Neural cell (in vitro differentiated cells): Measurements from ENCODE around the gene GSDMA. TPM values are rescaled to one million over a fixed set of nuclear protein-coding genes. Genes with fewer than 3 reads are reported as not detected.

Experiments
- H2AFZ ChIP-seq: fragments of 200-600, 300-800 bp; sonication (generic), shearing (Covaris generic); 2 replicates; pipeline ENCODE4 v1.6.0; 2014; ENCODE audit warnings: low read depth, mild to moderate bottlenecking, antibody characterized with exemption, low read length, moderate library complexity
- H3F3A ChIP-seq: fragments of 200-600 bp; shearing (Covaris generic); 2 replicates; pipeline ENCODE4 v1.6.1; 2016; ENCODE audit warnings: mild to moderate bottlenecking, moderate library complexity, mixed read lengths, antibody characterized with exemption, low read length; ENCODE audit not compliant: insufficient read depth, poor library complexity, severe bottlenecking
- H3K27ac ChIP-seq: fragments of 200-600, 300-800 bp; sonication (generic), shearing (Covaris generic); 2 replicates; pipeline ENCODE4 v1.5.1; 2014; ENCODE audit warnings: mild to moderate bottlenecking, low read length, moderate library complexity
- H3K27me3 ChIP-seq: fragments of 300-800, 200-600 bp; sonication (generic), shearing (Covaris generic); 2 replicates; pipeline ENCODE4 v1.6.0; 2014; ENCODE audit warnings: mild to moderate bottlenecking, low read depth, low read length, moderate library complexity; ENCODE audit not compliant: insufficient read depth
- H3K36me3 ChIP-seq: fragments of 300-800, 200-600 bp; sonication (generic), shearing (Covaris generic); 2 replicates; pipeline ENCODE4 v1.5.1; 2014; ENCODE audit warnings: mild to moderate bottlenecking, antibody characterized with exemption, low read length, moderate library complexity; ENCODE audit not compliant: insufficient read depth
- H3K4me2 ChIP-seq: fragments of 300-800, 200-600 bp; sonication (generic), shearing (Covaris generic); 2 replicates; pipeline ENCODE4 v1.6.0; 2014; ENCODE audit warnings: mild to moderate bottlenecking, low read length
- H3K4me3 ChIP-seq: fragments of 300-800, 200-600 bp; sonication (generic), shearing (Covaris generic); 2 replicates; pipeline ENCODE4 v1.5.1; 2014; ENCODE audit warnings: mild to moderate bottlenecking, low read length, moderate library complexity
- H3K79me2 ChIP-seq: fragments of 200-600 bp; shearing (Covaris generic); replicated peaks from 2 replicates; pipeline ENCODE4 v1.6.0; 2014; ENCODE audit warnings: mild to moderate bottlenecking, low read length, moderate library complexity; ENCODE audit not compliant: insufficient read depth
- H3K9ac ChIP-seq: fragments of 300-800, 200-600 bp; sonication (generic), shearing (Covaris generic); 2 replicates; pipeline ENCODE4 v1.6.1; 2016; ENCODE audit warnings: mild to moderate bottlenecking, low read length, mixed read lengths
- H3K9me2 ChIP-seq: fragments of 200-600 bp; shearing (Covaris generic); 2 replicates; pipeline ENCODE4 v1.6.1; 2016; ENCODE audit warnings: mild to moderate bottlenecking, low read length, mixed read lengths; ENCODE audit not compliant: insufficient read depth
- H3K9me3 ChIP-seq: fragments of 200-600, 300-800 bp; sonication (generic), shearing (Covaris generic); 2 replicates; pipeline ENCODE4 v1.6.1; 2016; ENCODE audit warnings: mild to moderate bottlenecking, mixed run types, low read length, moderate library complexity, mixed read lengths
- H4K20me1 ChIP-seq: fragments of 200-600 bp; shearing (Covaris generic); 2 replicates; pipeline ENCODE4 v1.6.1; 2016; ENCODE audit warnings: mild to moderate bottlenecking, mixed run types; ENCODE audit not compliant: insufficient read depth
- CTCF ChIP-seq: fragments of 450-650 bp; IDR thresholded peaks from 2 replicates; pipeline ENCODE4 v1.5.1; 2014; ENCODE audit warnings: antibody characterized with exemption, mild to moderate bottlenecking, moderate library complexity; ENCODE audit not compliant: poor library complexity, severe bottlenecking
- EP300 ChIP-seq: fragments of 450-650 bp; conservative IDR thresholded peaks from 2 replicates; pipeline ENCODE4 v1.6.1; 2014; ENCODE audit warnings: antibody characterized with exemption, mild to moderate bottlenecking, moderate library complexity; ENCODE audit not compliant: poor library complexity, severe bottlenecking
- EZH2 ChIP-seq: fragments of 200-600, 300-800 bp; shearing (Covaris generic), sonication (generic); IDR thresholded peaks from 2 replicates; pipeline ENCODE4 v1.6.1; 2014; ENCODE audit warnings: antibody characterized with exemption, low read length, borderline replicate concordance, mild to moderate bottlenecking; ENCODE audit not compliant: insufficient read depth, poor library complexity, severe bottlenecking
- MXI1 ChIP-seq: fragments of 450-650 bp; conservative IDR thresholded peaks from 2 replicates; pipeline ENCODE4 v1.6.1; 2014; ENCODE audit warnings: antibody characterized with exemption, mild to moderate bottlenecking; ENCODE audit not compliant: poor library complexity, severe bottlenecking
- POLR2AphosphoS5 ChIP-seq: IDR thresholded peaks from 2 replicates; pipeline ENCODE4 v1.6.1; 2012
- RAD21 ChIP-seq: fragments of 450-650 bp; conservative IDR thresholded peaks from 2 replicates; pipeline ENCODE4 v1.6.1; 2014; ENCODE audit warnings: antibody characterized with exemption, mild to moderate bottlenecking, moderate library complexity
- REST ChIP-seq: IDR thresholded peaks from 2 replicates; pipeline ENCODE4 v1.6.1; 2012; ENCODE audit warnings: borderline replicate concordance
- SMC3 ChIP-seq: fragments of 450-650 bp; conservative IDR thresholded peaks from 2 replicates; pipeline ENCODE4 v1.6.1; 2014; ENCODE audit warnings: antibody characterized with exemption, mild to moderate bottlenecking, moderate library complexity; ENCODE audit not compliant: poor library complexity
- TAF1 ChIP-seq: IDR thresholded peaks from 2 replicates; pipeline ENCODE4 v1.6.1; 2012; ENCODE audit warnings: low read depth
- polyA plus RNA-seq: library from polyadenylated mRNA; depleted of rRNA; stranded (reverse); fragments of >200 nt; gene quantifications from 2 replicates; pipeline ENCODE4 v1.2.3, GENCODE V29; 2014

GSDMA gene
- polyA plus RNA-seq, 1 donor from 2014 or later, result not detected

- no peak overlapping the region for H3K27ac ChIP-seq
- no peak overlapping the region for H3K4me3 ChIP-seq
- H3F3A ChIP-seq, result no peaks in the 10 kb centered on the region
- H3K9me3 ChIP-seq, result no peaks in the 10 kb centered on the region
- H3K4me2 ChIP-seq, result no peak overlapping the region
- no peaks in the 10 kb centered on the region for H3K79me2 ChIP-seq
- H2AFZ ChIP-seq, result no peak overlapping the region
- TF ChIP-seq RAD21 (no peak), MXI1 (no peak), CTCF (no peak), SMC3 (no peak), POLR2AphosphoS5 (no peak), TAF1 (no peak), REST (no peak), EP300 (no peak), EZH2 (no peak)
- no peaks in the 10 kb centered on the region for H4K20me1 ChIP-seq
- no peaks in the 10 kb centered on the region for H3K9me2 ChIP-seq
- H3K36me3 ChIP-seq, result no peaks in the 10 kb centered on the region
- H3K9ac ChIP-seq, result no peak overlapping the region
- no peaks in the 10 kb centered on the region for H3K27me3 ChIP-seq
Measured at GRCh38 chr17:40004072-40004471, 41.3 kb downstream of the GSDMA start.

GRCh38 chr17:40004712-40005111 lies 41.9 kb downstream of the GSDMA start:
- no peak for TF ChIP-seq TAF1
- no peak for TF ChIP-seq CTCF
- no peak for TF ChIP-seq RAD21
- TF ChIP-seq EP300, result no peak
- no peak for TF ChIP-seq SMC3
- TF ChIP-seq EZH2, result no peak
- Histone ChIP-seq H3F3A (no peaks in the 10 kb centered on the region), H3K27ac (no peak overlapping the region)

More at GRCh38 chr17:40004712-40005111, 41.9 kb downstream of the GSDMA start:
- H3K4me3 ChIP-seq, result no peak overlapping the region
- H3K27me3 ChIP-seq, result no peaks in the 10 kb centered on the region
- no peaks in the 10 kb centered on the region for H3K9me2 ChIP-seq
- H3K9ac ChIP-seq, result no peak overlapping the region
- H3K79me2 ChIP-seq, result no peaks in the 10 kb centered on the region
- H4K20me1 ChIP-seq, result no peaks in the 10 kb centered on the region
- H2AFZ ChIP-seq, result no peak overlapping the region
- H3K36me3 ChIP-seq, result no peaks in the 10 kb centered on the region
- no peak overlapping the region for H3K4me2 ChIP-seq
- H3K9me3 ChIP-seq, result no peaks in the 10 kb centered on the region
